SK-MEL-5 (cell line): ENCODE results near the gene MICU2. TPM values are rescaled to one million over a fixed set of nuclear protein-coding genes. Genes with fewer than 3 reads are reported as not detected.
"Not testable (repeated sequence)": the region's sequence is repeated elsewhere in the genome, so short reads cannot be mapped to it uniquely, and the experiment has no call there.

Source experiments
- DNase-seq: peaks from one replicate; pipeline ENCODE4 v3.0.0-alpha.2; 2016; ENCODE audit warnings: low read depth, low spot score
- in situ Hi-C: cut with HindIII; loops from 2 replicates; pipeline ENCODE4 v1.10.0; 2016; ENCODE audit warnings: low sequenced_read_pairs, high pct_unique_total_duplicates, low pct_unique_long_range_greater_than_20kb
- total RNA-seq: library from RNA; depleted of rRNA; stranded (reverse); fragments of >200 nt; shearing (Covaris generic); gene quantifications from 2 replicates; pipeline ENCODE4 v1.2.3, GENCODE V29; 2014

The MICU2 gene
- total RNA-seq, 1 experiment from 2014 or later: 66.9 TPM

DNA sequence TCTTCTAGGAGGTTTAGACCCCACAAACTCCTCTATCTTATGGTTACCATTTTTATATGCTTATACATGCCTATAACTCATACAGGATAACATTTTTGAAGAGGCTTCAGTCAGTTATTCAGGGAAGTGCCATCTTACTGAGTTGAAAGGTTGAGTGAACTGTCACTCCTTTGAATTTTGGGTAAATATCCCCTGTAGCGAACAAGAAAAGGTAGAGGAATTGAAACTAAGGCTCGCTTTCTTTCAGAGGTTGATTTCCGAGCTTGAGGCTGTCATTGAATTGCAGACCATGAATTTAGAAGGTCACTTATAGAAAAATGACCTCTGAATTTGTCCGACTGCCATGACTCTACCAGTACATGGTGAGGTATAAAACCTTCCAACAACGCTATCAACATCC lies 35.1 kb downstream of the MICU2 start:
- in situ Hi-C loops: no loop called here
- no peak for DNase-seq

DNA sequence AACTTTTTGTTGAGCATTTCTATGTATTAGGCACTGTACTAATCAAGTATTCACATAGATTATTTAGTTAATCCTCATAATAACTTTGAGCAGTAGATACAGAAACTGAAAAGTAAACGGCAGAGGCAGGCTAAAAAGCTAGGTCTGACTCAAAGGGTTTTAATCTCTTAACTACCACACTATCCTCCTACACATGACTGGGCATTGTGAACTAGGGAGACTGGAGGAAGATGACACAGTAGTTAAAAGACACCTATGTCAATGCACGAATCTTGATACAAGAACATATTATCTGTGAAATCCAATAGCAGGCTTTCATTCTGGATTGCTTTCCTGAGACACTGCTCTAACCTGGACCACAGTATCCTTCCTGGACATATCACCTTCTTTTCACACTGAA lies 36.3 kb downstream of the MICU2 start:
- no peak for DNase-seq
- in situ Hi-C loops: no loop called here

GRCh38 chr13:21557995-21558394 lies 46.0 kb downstream of the MICU2 start:
- peak; percentile 63 for DNase-seq

GRCh38 chr13:21556051-21556450 lies 47.9 kb downstream of the MICU2 start:
- no peak for DNase-seq
- in situ Hi-C loops: no loop called here

More at GRCh38 chr13:21557995-21558394, 46.0 kb downstream of the MICU2 start:
- in situ Hi-C loops: no loop called here

DNA sequence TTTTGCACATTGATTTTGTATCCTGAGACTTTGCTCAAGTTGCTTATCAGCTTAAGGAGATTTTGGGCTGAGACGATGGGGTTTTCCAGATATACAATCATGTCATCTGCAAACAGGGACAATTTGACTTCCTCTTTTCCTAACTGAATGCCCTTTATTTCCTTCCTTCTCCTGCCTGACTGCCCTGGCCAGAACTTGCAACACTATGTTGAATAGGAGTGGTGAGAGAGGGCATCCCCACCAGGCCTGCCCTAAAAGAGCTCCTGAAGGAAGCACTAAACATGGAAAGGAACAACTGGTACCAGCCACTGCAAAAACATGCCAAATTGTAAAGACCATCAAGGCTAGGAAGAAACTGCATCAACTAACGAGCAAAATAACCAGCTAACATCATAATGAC lies 50.7 kb downstream of the MICU2 start:
- DNase-seq, in situ Hi-C loops: not testable (repeated sequence)

- no peak for DNase-seq
- in situ Hi-C loops: no loop called here
Measured at GRCh38 chr13:21550918-21551317, 53.1 kb downstream of the MICU2 start.

- no peak for DNase-seq
Measured at GRCh38 chr13:21549633-21550032, 54.3 kb downstream of the MICU2 start.

GRCh38 chr13:21548577-21548976 lies 55.4 kb downstream of the MICU2 start:
- no peak for DNase-seq
- in situ Hi-C loops: no loop called here

More at GRCh38 chr13:21549633-21550032, 54.3 kb downstream of the MICU2 start:
- in situ Hi-C loops: no loop called here

DNA sequence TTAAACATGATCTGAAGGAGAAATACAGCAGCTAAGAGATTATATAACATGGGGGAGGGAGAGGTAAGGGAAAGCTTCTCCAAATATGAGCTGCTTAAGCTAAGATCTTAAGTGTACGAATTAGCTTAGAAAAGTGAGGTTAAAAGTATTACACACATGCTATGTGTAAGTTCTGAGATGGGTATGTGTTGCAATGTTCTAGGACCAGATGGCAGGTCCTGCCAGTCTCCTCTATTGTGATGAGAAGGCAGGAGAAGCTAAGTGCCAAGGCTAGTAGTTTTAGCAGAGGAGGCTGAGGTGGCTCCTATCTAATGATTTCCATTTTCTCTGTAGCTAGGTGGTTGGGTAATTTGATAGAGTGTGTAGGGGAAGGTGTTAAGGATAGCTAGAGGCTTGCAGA lies 57.6 kb downstream of the MICU2 start:
- in situ Hi-C loops: no loop called here
- DNase-seq: no peak

DNA sequence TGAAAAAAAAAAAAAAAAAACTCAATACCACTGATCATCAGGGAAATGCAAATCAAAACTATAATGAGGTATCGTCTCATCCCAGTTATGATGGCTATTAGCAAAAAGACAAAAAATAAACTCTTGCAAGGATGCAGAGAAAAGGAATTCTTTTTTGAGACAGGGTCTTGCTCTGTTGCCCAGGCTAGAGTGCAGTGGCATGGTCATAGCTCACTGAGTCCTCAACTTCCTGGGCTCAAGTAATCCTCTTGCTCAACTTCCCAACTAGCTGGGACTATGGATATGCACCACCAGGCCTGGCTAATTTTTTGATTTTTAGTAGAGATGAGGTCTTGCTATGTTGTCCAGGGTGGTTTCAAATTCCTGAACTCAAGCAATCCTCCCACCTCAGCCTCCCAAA lies 59.5 kb downstream of the MICU2 start:
- in situ Hi-C loops: no loop called here
- no peak for DNase-seq

GRCh38 chr13:21542563-21542962 lies 61.4 kb downstream of the MICU2 start:
- in situ Hi-C loops: no loop called here

GRCh38 chr13:21541980-21542379 lies 62.0 kb downstream of the MICU2 start:
- in situ Hi-C loops: no loop called here
- DNase-seq: no peak

More at GRCh38 chr13:21542563-21542962, 61.4 kb downstream of the MICU2 start:
- no peak for DNase-seq

- DNase-seq: no peak
- in situ Hi-C loops: no loop called here
Measured at GRCh38 chr13:21541271-21541670, 62.7 kb downstream of the MICU2 start.

DNA sequence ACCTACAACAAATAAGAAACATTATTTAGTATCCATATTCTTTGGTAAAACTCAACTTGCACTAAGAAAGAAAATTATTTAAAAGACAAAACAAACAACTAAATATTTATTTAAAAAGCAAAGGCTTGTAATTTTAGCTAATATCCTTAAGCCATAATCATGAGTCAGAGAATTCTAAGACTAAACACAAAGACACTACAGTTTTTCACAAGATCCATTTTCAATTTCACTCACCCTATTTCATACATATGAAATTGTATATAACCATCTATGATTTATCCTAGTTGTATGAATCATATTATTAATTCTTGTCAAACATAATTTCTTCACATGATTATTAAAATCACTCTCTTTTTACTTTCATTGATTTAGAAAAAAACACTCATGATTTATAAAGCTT lies 64.3 kb downstream of the MICU2 start:
- in situ Hi-C loops: no loop called here

GRCh38 chr13:21538753-21539152 lies 65.2 kb downstream of the MICU2 start:
- in situ Hi-C loops: no loop called here
- no peak for DNase-seq

More for the DNA sequence above, 64.3 kb downstream of the MICU2 start:
- DNase-seq: no peak

DNA sequence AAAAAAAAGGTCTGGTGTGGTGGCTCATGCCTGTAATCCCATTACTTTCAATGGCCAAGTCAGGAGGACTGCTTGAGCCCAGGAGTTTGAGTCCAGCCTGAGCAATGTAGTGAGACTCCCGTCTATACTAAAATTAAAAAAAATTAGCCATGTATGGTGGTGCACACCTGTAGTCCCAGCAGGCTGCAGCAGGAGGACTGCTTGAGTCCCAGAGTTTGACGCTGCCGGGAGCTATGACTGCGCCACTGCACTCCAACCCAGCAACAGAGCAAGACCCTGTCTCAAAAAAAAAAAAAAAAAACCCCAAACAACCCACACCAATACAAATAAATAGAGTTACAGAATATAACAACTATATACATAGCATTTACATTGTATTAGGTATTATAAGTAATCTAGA lies 65.7 kb downstream of the MICU2 start:
- in situ Hi-C loops: no loop called here
- no peak for DNase-seq

- no peak for DNase-seq
- in situ Hi-C loops: no loop called here
Measured at GRCh38 chr13:21537105-21537504, 66.9 kb downstream of the MICU2 start.

- no peak for DNase-seq
- in situ Hi-C loops: no loop called here
Measured at GRCh38 chr13:21534760-21535159, 69.2 kb downstream of the MICU2 start.

GRCh38 chr13:21531455-21531854 lies 72.5 kb downstream of the MICU2 start:
- in situ Hi-C loops: no loop called here

GRCh38 chr13:21530656-21531055 lies 73.3 kb downstream of the MICU2 start:
- in situ Hi-C loops: no loop called here

More at GRCh38 chr13:21531455-21531854, 72.5 kb downstream of the MICU2 start:
- DNase-seq: no peak

More at GRCh38 chr13:21530656-21531055, 73.3 kb downstream of the MICU2 start:
- no peak for DNase-seq
